GM12801 (cell line): Measurements from ENCODE around the gene NUP210L.

Experiments
- CTCF ChIP-seq: IDR thresholded peaks from one replicate; pipeline ENCODE4 v1.5.1; 2011; ENCODE audit warnings: control low read depth; ENCODE audit not compliant: insufficient read length; ENCODE audit errors: extremely low read depth

Gene NUP210L

DNA sequence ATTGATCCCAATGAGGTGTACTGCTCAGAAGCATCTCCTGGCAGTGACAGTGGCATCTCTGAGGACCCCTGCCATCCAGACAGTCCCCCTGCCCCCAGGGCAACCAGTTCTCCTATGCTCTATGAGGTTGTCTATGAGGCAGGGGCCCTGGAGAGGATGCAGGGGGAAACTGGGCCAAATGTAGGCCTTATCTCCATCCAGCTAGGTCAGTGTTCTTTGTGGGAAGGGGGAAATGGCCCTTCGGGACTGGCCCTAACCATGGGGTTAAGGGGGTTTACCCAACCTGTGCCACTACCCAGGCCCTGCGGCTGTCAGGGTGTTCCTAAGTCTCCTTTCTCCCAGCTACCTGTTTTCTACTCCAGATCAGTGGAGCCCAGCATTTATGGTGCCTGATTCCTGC is 185.9 kb downstream of the NUP210L start:
- no peak for TF ChIP-seq CTCF

DNA sequence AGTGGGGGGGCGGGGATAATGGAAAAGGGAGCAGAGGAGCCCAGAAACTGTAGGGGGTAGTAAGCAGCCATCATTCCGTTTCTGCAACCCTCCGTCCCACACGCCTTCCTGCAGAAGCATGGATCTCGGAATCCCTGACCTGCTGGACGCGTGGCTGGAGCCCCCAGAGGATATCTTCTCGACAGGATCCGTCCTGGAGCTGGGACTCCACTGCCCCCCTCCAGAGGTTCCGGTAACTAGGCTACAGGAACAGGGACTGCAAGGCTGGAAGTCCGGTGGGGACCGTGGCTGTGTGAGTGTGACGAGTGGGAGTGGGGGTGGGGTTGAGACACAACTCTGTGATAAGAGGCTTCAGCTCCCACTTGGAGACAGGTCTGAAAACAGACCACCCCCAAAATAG is 186.5 kb downstream of the NUP210L start:
- no peak for TF ChIP-seq CTCF

GRCh38 chr1:153968000-153968363 is 186.9 kb downstream of the NUP210L start:
- no peak for TF ChIP-seq CTCF

GRCh38 chr1:153967107-153967999 is 187.5 kb downstream of the NUP210L start, which contains the start of gene CREB3L4:
CREB3L4 (plus strand) TSS chr1:153967902; CDS start chr1:153968526, 624 bp downstream.
- no peak for TF ChIP-seq CTCF

- TF ChIP-seq CTCF = no peak
Measured at GRCh38 chr1:153963850-153964331, 191.0 kb downstream of the NUP210L start.

GRCh38 chr1:153963030-153963849 is 191.6 kb downstream of the NUP210L start, which contains the start of gene SLC39A1:
SLC39A1 (minus strand) TSS chr1:153963537; CDS start chr1:153962715, 822 bp downstream.
- no peak for TF ChIP-seq CTCF

- no peak for TF ChIP-seq CTCF
Measured at GRCh38 chr1:153962088-153963029, 192.5 kb downstream of the NUP210L start.
